IMR-90 (cell line): ENCODE measurements around the gene GOLGA3. TPM values are rescaled to one million over a fixed set of nuclear protein-coding genes. Genes with fewer than 3 reads are reported as not detected.

Experiments
- ATAC-seq: fragments of 200-7000 bp; cut with Tn5 transposase; 2 replicates; pipeline ENCODE4 v1.9.1; 2020; ENCODE audit warnings: low read depth, mild to moderate bottlenecking, moderate library complexity
- BruUV-seq: library from RNA; stranded (reverse); fragments of 400-500 nt; replicated peaks from 2 replicates; lab custom pipeline; 2021; lab: Mats Ljungman, UMichigan
- CTCF ChIA-PET: fragments of 300-600 bp; formaldehyde crosslinking; extraction: SDS; loops from one replicate; lab custom pipeline; 2021; ENCODE audit warnings: antibody characterized with exemption; lab: Yijun Ruan, JAX
- POLR2A ChIA-PET: fragments of 300-600 bp; sonication (Branson Sonifier 250); formaldehyde crosslinking; loops from one replicate; lab custom pipeline; 2022; ENCODE audit warnings: antibody characterized with exemption; ENCODE audit not compliant: unreplicated experiment; lab: Charles Lee
- DNase-seq: peaks from one replicate; pipeline ENCODE4 v3.0.0; 2013
- H2AFZ ChIP-seq: replicated peaks from 2 replicates; pipeline ENCODE3; 2013; ENCODE audit warnings: low read length, mild to moderate bottlenecking; ENCODE audit not compliant: poor library complexity
- H2AK5ac ChIP-seq: 2 replicates; pipeline ENCODE4 v1.6.1; 2013; ENCODE audit warnings: low read depth, low read length, inconsistent platforms
- H2AK9ac ChIP-seq: replicated peaks from 2 replicates; pipeline ENCODE3; 2013; ENCODE audit warnings: mild to moderate bottlenecking, low read depth, low read length, moderate library complexity; ENCODE audit not compliant: poor library complexity
- H2BK120ac ChIP-seq: 2 replicates; pipeline ENCODE4 v1.6.1; 2013; ENCODE audit warnings: low read depth, low read length, inconsistent platforms
- H2BK15ac ChIP-seq: 3 replicates; pipeline ENCODE4 v1.6.1; 2013; ENCODE audit warnings: low read depth, low read length, inconsistent platforms
- H2BK20ac ChIP-seq: 2 replicates; pipeline ENCODE4 v1.6.1; 2013; ENCODE audit warnings: low read depth, mild to moderate bottlenecking, inconsistent platforms, low read length, moderate library complexity
- H2BK5ac ChIP-seq: 2 replicates; pipeline ENCODE4 v1.6.1; 2013; ENCODE audit warnings: mild to moderate bottlenecking, low read depth, low read length, inconsistent platforms; ENCODE audit not compliant: poor library complexity, severe bottlenecking
- H3K14ac ChIP-seq: replicated peaks from 2 replicates; pipeline ENCODE4 v1.6.1; 2013; ENCODE audit warnings: low read depth, low read length, inconsistent platforms
- H3K18ac ChIP-seq: 2 replicates; pipeline ENCODE4 v1.6.1; 2013; ENCODE audit warnings: low read depth, low read length, control low read depth
- H3K23ac ChIP-seq: 2 replicates; pipeline ENCODE4 v1.6.1; 2013; ENCODE audit warnings: low read depth, low read length, inconsistent platforms
- H3K27ac ChIP-seq: 2 replicates; pipeline ENCODE4 v1.5.1; 2013; ENCODE audit warnings: mild to moderate bottlenecking, control low read depth, low read length; ENCODE audit not compliant: insufficient read depth
- H3K27me3 ChIP-seq: 2 replicates; pipeline ENCODE4 v1.6.1; 2013; ENCODE audit warnings: low read length; ENCODE audit not compliant: control insufficient read depth, insufficient read depth
- H3K36me3 ChIP-seq: 2 replicates; pipeline ENCODE4 v1.6.1; 2013; ENCODE audit warnings: low read length, mixed read lengths; ENCODE audit not compliant: control insufficient read depth, insufficient read depth
- H3K4ac ChIP-seq: 2 replicates; pipeline ENCODE4 v1.6.1; 2013; ENCODE audit warnings: low read depth, low read length, inconsistent platforms
- H3K4me1 ChIP-seq: 2 replicates; pipeline ENCODE4 v1.6.1; 2013; ENCODE audit warnings: low read length, mixed read lengths; ENCODE audit not compliant: control insufficient read depth, insufficient read depth
- H3K4me2 ChIP-seq: 2 replicates; pipeline ENCODE4 v1.6.1; 2013; ENCODE audit warnings: low read depth, mild to moderate bottlenecking, control low read depth, low read length, moderate library complexity
- H3K4me3 ChIP-seq: 2 replicates; pipeline ENCODE4 v1.5.1; 2013; ENCODE audit warnings: low read depth, mild to moderate bottlenecking, control low read depth, low read length, moderate library complexity; ENCODE audit not compliant: insufficient read depth
- H3K56ac ChIP-seq: 2 replicates; pipeline ENCODE4 v1.6.1; 2013; ENCODE audit warnings: low read length, inconsistent platforms; ENCODE audit not compliant: insufficient read depth; ENCODE audit errors: extremely low read depth
- H3K79me1 ChIP-seq, 2 experiments: 2 replicates each; pipeline ENCODE4 v1.6.1; 2013; ENCODE audit warnings: low read length in 2 of 2, inconsistent platforms in 1 of 2, low read depth in 1 of 2
- H3K9ac ChIP-seq: 2 replicates; pipeline ENCODE4 v1.6.1; 2013; ENCODE audit warnings: low read depth, low read length, control low read depth
- H3K9me1 ChIP-seq: 2 replicates; pipeline ENCODE4 v1.6.1; 2013; ENCODE audit warnings: low read length, inconsistent platforms; ENCODE audit not compliant: insufficient read depth
- H3K9me3 ChIP-seq: 2 replicates; pipeline ENCODE4 v1.6.1; 2013; ENCODE audit warnings: low read length; ENCODE audit not compliant: control insufficient read depth, insufficient read depth
- H4K20me1 ChIP-seq: 2 replicates; pipeline ENCODE4 v1.6.1; 2013; ENCODE audit warnings: low read length, inconsistent platforms; ENCODE audit not compliant: insufficient read depth
- H4K5ac ChIP-seq: 2 replicates; pipeline ENCODE4 v1.6.1; 2013; ENCODE audit warnings: mild to moderate bottlenecking, low read depth, low read length, control low read depth
- H4K8ac ChIP-seq, 2 experiments: 2 replicates each; pipeline ENCODE4 v1.6.1; 2013; ENCODE audit warnings: low read depth in 2 of 2, low read length in 2 of 2, control low read depth in 1 of 2, inconsistent platforms in 1 of 2
- H4K91ac ChIP-seq: 2 replicates; pipeline ENCODE4 v1.6.1; 2013; ENCODE audit warnings: low read depth, low read length, inconsistent platforms; ENCODE audit not compliant: insufficient read depth
- BHLHE40 ChIP-seq: fragments of 150-350 bp; IDR thresholded peaks from 2 replicates; pipeline ENCODE4 v1.6.1; 2016; ENCODE audit warnings: mild to moderate bottlenecking, low read depth, low read length
- CHD1 ChIP-seq: IDR thresholded peaks from 2 replicates; pipeline ENCODE4 v1.6.1; 2012; ENCODE audit warnings: low read depth, low read length, improper control_type of control experiment
- MAFK ChIP-seq: IDR thresholded peaks from 2 replicates; pipeline ENCODE4 v1.6.1; 2012; ENCODE audit warnings: low read depth, low read length, improper control_type of control experiment
- MAZ ChIP-seq: IDR thresholded peaks from 2 replicates; pipeline ENCODE4 v1.6.1; 2012; ENCODE audit warnings: low read depth, mild to moderate bottlenecking, low read length, improper control_type of control experiment, moderate library complexity, borderline replicate concordance
- MXI1 ChIP-seq: IDR thresholded peaks from 2 replicates; pipeline ENCODE4 v1.6.1; 2012; ENCODE audit warnings: low read depth, mild to moderate bottlenecking, low read length, moderate library complexity, borderline replicate concordance
- NFE2L2 ChIP-seq: fragments of 150-350 bp; IDR thresholded peaks from 2 replicates; pipeline ENCODE4 v1.6.1; 2016; ENCODE audit warnings: low read depth, mild to moderate bottlenecking, low read length
- POLR2A ChIP-seq: IDR thresholded peaks from 2 replicates; pipeline ENCODE4 v1.6.1; 2012; ENCODE audit warnings: mild to moderate bottlenecking, low read depth, low read length
- RAD21 ChIP-seq: IDR thresholded peaks from 2 replicates; pipeline ENCODE4 v1.6.1; 2012; ENCODE audit warnings: low read length, improper control_type of control experiment
- RCOR1 ChIP-seq: IDR thresholded peaks from 2 replicates; pipeline ENCODE4 v1.6.1; 2012; ENCODE audit warnings: mild to moderate bottlenecking, low read length, improper control_type of control experiment; ENCODE audit not compliant: insufficient replicate concordance
- RFX5 ChIP-seq: IDR thresholded peaks from 2 replicates; pipeline ENCODE4 v1.8.0; 2012; ENCODE audit warnings: low read depth, mild to moderate bottlenecking, low read length, moderate library complexity
- WGBS, 2 experiments: methylation state at CpG; one replicate each; pipeline versions ENCODE4 v1.1.5 to v1.1.7; 2013; ENCODE audit warnings: missing lambda C conversion rate in 2 of 2; ENCODE audit not compliant: insufficient read length in 1 of 2; ENCODE audit errors: extremely low coverage in 2 of 2; 5-methylcytosine and 5-hydroxymethylcytosine counted together
- dilution Hi-C: fragments of 300-500 bp; cut with HindIII; formaldehyde crosslinking; loops from one replicate; pipeline ENCODE4 v1.14.3; 2018; ENCODE audit warnings: low sequenced_read_pairs; ENCODE audit not compliant: unreplicated experiment
- in situ Hi-C: fragments of 300-500 bp; cut with MboI; formaldehyde crosslinking; loops from 3 replicates; pipeline ENCODE4 v1.14.3; 2019; ENCODE audit warnings: low sequenced_read_pairs, inconsistent platforms, mixed read lengths
- intact Hi-C: fragments of 100-400 bp; cut with micrococcal nuclease; formaldehyde crosslinking; loops from 2 replicates; pipeline ENCODE4 v1.10.0; 2022
- polyA plus RNA-seq, 3 experiments: library from polyadenylated mRNA; depleted of rRNA; stranded (reverse); fragments of >200 nt; gene quantifications; 2 replicates each; pipeline ENCODE4 v1.2.3, GENCODE V29; 2012; ENCODE audit warnings: low replicate concordance in 1 of 3
- total RNA-seq: library from RNA; depleted of rRNA; stranded (reverse); fragments of >200 nt; gene quantifications from 2 replicates; pipeline ENCODE4 v1.2.3, GENCODE V29; 2012
- TF ChIP-seq, protein P1 (sequence below): conservative IDR thresholded peaks from 2 replicates; pipeline ENCODE4 v1.5.1; 2012; ENCODE audit warnings: mild to moderate bottlenecking, low read depth, low read length, improper control_type of control experiment
- TF ChIP-seq, protein P2 (sequence below): fragments of 150-350 bp; IDR thresholded peaks from 2 replicates; pipeline ENCODE4 v1.6.1; 2016; ENCODE audit warnings: low read depth, mild to moderate bottlenecking, low read length, moderate library complexity, borderline replicate concordance
- TF ChIP-seq, protein P3 (sequence below): fragments of 150-350 bp; IDR thresholded peaks from 2 replicates; pipeline ENCODE4 v1.6.1; 2017; ENCODE audit warnings: mild to moderate bottlenecking, antibody characterized with exemption, low read length, low read depth

The GOLGA3 gene
- total and polyA plus RNA-seq, 2 of the 4 experiments (the other 2 are of a cell fraction) = 39.6 to 99.8 TPM

DNA sequence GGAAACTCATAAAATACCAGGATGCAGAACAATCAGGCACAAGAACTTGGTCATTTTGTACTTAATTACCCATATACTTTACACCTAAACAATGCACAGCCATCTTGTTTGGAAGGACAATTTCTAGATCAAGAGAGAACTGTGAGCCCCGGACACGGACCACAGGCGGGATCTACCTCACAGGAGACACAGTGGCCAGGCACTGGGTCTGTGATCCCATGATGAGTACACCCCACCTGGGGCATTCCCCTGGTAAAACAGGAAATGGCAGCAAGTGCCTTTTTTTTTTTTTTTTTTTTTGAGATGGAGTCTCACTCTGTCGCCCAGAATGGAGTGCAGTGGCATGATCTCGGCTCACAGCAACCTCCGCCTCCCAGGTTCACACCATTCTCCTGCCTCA, 15.2 kb downstream of the GOLGA3 start:
- peaks cover 13 to 67% of the 10 kb centered on the region in 2 experiments for H3K79me1 ChIP-seq
- no TSS peak for BruUV-seq
- dilution Hi-C loops = no loop called here
- H3K36me3 ChIP-seq = peaks cover 68% of the 10 kb centered on the region
- no peak overlapping the region for H3K9ac ChIP-seq
- H3K56ac ChIP-seq = no peak overlapping the region
- H4K8ac ChIP-seq = no peak overlapping the region
- H3K9me1 ChIP-seq = peaks cover 18% of the 10 kb centered on the region
- DNase-seq (no peak), ATAC-seq (no peak)
- WGBS, 2 experiments = no CpG with 5 or more reads among the region's 6 CpGs
- no peak overlapping the region for H2BK15ac ChIP-seq
- TF ChIP-seq POLR2A (no peak), CHD1 (no peak), MAFK (no peak), NFE2L2 (no peak), BHLHE40 (no peak), RAD21 (no peak), MAZ (no peak), MXI1 (no peak), RFX5 (no peak), RCOR1 (no peak)
- TF ChIP-seq, protein P1, sequence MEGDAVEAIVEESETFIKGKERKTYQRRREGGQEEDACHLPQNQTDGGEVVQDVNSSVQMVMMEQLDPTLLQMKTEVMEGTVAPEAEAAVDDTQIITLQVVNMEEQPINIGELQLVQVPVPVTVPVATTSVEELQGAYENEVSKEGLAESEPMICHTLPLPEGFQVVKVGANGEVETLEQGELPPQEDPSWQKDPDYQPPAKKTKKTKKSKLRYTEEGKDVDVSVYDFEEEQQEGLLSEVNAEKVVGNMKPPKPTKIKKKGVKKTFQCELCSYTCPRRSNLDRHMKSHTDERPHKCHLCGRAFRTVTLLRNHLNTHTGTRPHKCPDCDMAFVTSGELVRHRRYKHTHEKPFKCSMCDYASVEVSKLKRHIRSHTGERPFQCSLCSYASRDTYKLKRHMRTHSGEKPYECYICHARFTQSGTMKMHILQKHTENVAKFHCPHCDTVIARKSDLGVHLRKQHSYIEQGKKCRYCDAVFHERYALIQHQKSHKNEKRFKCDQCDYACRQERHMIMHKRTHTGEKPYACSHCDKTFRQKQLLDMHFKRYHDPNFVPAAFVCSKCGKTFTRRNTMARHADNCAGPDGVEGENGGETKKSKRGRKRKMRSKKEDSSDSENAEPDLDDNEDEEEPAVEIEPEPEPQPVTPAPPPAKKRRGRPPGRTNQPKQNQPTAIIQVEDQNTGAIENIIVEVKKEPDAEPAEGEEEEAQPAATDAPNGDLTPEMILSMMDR = no peak
- TF ChIP-seq, protein P2, sequence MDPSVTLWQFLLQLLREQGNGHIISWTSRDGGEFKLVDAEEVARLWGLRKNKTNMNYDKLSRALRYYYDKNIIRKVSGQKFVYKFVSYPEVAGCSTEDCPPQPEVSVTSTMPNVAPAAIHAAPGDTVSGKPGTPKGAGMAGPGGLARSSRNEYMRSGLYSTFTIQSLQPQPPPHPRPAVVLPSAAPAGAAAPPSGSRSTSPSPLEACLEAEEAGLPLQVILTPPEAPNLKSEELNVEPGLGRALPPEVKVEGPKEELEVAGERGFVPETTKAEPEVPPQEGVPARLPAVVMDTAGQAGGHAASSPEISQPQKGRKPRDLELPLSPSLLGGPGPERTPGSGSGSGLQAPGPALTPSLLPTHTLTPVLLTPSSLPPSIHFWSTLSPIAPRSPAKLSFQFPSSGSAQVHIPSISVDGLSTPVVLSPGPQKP = no peak
- TF ChIP-seq, protein P3, sequence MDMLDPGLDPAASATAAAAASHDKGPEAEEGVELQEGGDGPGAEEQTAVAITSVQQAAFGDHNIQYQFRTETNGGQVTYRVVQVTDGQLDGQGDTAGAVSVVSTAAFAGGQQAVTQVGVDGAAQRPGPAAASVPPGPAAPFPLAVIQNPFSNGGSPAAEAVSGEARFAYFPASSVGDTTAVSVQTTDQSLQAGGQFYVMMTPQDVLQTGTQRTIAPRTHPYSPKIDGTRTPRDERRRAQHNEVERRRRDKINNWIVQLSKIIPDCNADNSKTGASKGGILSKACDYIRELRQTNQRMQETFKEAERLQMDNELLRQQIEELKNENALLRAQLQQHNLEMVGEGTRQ = no peak
- H2BK20ac ChIP-seq = no peak overlapping the region
- no peak overlapping the region for H2BK120ac ChIP-seq
- no peaks in the 10 kb centered on the region for H3K27me3 ChIP-seq
- H4K91ac ChIP-seq = no peak overlapping the region
- H3K18ac ChIP-seq = no peak overlapping the region
- H2AK5ac ChIP-seq = no peak overlapping the region
- H4K5ac ChIP-seq = no peak overlapping the region
- no peak overlapping the region for H2AFZ ChIP-seq
- peaks cover 5% of the 10 kb centered on the region for H3K4me1 ChIP-seq
- in situ Hi-C loops = no loop called here
- CTCF ChIA-PET = no interaction called here
- POLR2A ChIA-PET = no interaction called here
- intact Hi-C loops = no loop called here
- no peak overlapping the region for H3K27ac ChIP-seq
- H4K20me1 ChIP-seq = peaks cover 86% of the 10 kb centered on the region
- no peaks in the 10 kb centered on the region for H3K9me3 ChIP-seq
- H3K4ac ChIP-seq = no peak overlapping the region
- H3K4me3 ChIP-seq = no peak overlapping the region
- no peak overlapping the region for H3K14ac ChIP-seq
- no peak overlapping the region for H2BK5ac ChIP-seq
- H2AK9ac ChIP-seq = no peak overlapping the region
- H3K4me2 ChIP-seq = no peak overlapping the region
- no peak overlapping the region for H3K23ac ChIP-seq
